Stimulated activated naive CD8-positive, alpha-beta T cell treated with anti-CD3 and anti-CD28 coated beads, Interleukin-15, Interleukin-2, amounts not matched to agents 100 U/mL and 50 U/mL, for 24 hours (primary cell): ENCODE measurements around the gene POLR2F.
A peak's percentile ranks its signal among the peaks of the same experiment; 100 is the strongest.

Source experiments
- ATAC-seq: fragments of 150-1000 bp; cut with Tn5 transposase; one replicate; pipeline ENCODE4 v1.10.0; 2021
- DNase-seq: peaks from one replicate; pipeline ENCODE4 v3.0.0; 2021

POLR2F gene

DNA sequence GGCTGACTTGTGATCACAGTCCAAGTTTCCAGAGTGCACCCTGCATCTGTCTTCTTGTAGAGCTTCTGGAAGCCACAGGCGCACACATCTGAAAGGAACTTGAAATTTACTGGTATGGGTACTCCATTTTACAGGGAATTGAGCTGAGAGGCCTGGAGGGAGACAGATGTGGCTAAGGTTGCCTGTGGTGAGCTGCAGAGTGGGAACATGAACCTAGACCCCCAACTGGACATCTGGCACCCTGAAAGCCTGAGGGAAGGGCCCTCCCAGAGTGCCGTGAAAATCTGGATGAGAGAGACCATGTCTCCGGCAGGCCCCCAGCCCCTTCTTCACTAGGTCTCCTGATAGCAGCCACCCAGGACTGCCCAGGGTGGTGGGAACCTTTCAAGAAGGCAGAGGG lies 53.4 kb downstream of the POLR2F start:
- DNase-seq, result no peak
- ATAC-seq, result no peak

- ATAC-seq, result no peak
- no peak for DNase-seq
Observed at GRCh38 chr22:38007330-38007902, 53.9 kb downstream of the POLR2F start.

DNA sequence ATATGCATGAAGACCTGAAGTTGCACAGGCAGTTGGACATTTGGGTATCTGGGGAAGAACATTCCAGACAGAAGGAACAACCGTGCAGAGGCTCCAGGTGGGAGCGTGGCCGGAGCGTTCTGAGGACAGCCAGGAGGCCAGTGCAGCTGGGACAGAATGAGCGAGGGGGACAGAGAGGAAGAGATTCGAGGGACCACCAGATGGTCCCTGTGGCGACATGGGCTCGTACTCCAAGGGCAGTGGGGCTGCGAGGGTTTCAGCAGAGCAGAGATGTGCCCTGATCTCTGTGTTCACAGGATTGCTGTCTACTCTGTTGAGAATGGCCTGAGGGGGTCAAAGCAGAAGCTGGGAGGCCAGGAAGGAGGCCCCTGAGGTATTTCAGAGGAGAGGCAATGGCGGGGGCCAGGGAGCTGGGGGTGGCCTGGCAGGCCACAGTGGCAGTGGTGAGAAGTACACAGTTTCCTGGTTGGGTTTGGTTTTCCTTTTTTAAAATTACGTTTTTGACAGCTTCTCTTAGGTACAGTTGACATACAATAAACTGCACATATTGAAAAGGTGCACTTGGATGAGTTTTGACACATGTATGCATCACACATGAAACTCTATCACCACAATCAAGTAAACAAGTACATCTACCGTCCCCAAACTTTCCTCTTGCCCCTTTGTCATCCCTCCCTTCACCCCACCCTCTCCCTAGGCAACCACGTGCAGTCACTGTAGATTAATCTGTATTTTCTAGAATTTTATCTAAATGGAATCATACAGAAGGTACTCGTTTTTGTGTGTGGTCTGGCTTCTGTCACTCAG lies 55.7 kb downstream of the POLR2F start:
- ATAC-seq (peak; percentile 14), DNase-seq (no peak)

- no peak for ATAC-seq
- no peak for DNase-seq
Observed at GRCh38 chr22:38012604-38013072, 59.1 kb downstream of the POLR2F start.

DNA sequence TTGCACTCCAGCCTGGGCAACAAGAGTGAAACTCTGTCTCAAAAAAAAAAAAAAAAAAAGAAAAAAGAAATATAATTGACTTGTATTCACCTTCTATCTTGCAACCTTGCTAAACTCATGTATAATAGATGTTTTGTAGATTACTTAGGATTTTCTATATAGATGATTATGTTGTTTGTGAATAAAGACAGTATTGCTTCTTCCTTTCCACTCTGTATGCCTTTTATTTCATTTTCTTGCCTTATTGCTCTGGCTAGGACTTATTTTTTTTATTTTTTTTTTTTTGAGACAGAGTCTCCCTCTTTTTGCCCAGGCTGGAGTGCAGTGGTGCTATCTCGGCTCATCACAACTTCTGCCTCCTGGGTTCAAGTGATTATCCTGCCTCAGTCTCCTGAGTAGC lies 60.6 kb downstream of the POLR2F start:
- no peak for DNase-seq
- ATAC-seq, result no peak

GRCh38 chr22:38016182-38017151 lies 63.0 kb downstream of the POLR2F start:
- ATAC-seq (no peak), DNase-seq (no peak)

- DNase-seq (no peak), ATAC-seq (no peak)
Observed at GRCh38 chr22:38017272-38017920, 63.9 kb downstream of the POLR2F start.

DNA sequence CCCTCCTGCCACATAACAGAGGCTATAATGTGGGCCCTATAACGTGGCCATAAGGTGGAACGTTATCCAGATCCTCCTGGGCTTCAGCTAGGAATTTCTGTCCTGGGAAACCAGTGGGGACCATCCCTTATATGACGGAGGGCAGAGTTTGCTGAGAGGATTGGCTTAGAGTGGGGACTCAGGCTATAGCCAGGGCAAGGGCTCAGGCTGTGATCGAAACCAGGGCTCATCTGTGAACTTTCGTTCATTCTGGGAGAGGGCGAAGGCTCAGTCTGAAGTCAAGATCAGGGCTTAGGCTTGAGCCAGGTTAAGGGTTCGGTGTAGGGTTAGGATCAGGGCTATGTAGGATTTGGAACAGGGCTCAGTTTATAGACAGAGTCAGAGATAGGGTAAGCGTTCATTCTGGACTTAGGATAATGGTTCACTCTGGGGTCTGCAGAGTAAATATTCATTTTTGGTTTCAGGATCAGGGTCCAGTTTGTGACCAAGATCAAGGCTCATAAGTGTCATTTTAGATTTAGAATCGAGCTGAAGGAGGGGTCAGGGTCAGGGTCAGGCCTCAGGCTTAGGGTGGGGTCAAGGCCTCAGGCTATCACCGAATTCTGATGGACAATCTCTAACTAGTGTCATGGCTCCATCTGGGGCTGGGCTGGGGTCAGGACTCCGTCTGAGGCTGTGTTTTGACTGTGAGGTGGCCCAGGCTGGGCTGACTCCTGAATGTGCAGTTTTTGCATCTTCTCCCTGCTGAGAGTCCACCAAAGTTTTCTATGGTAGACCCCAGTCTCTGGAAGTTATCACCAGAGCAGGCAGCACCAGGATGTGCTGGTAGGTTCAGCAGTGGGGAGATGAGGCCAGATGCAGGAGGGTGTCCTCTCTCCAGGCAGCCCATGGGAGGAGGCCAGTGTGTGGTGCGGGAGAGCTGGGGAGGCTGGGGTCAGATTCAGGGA lies 64.7 kb downstream of the POLR2F start:
- no peak for ATAC-seq
- no peak for DNase-seq
